Hematopoietic multipotent progenitor cell treated with erythropoietin and hydrocortisone succinate and interleukin-3 and kit ligand, for 8 days (in vitro differentiated cells): ENCODE results near the gene TULP3.

ENCODE experiments used
- DNase-seq: peaks from one replicate; pipeline ENCODE4 v3.0.0-alpha.2; 2015

TULP3 gene

GRCh38 chr12:2936301-2936700 is 45.6 kb downstream of the TULP3 start:
- DNase-seq, result no peak

- DNase-seq, result no peak
Measured at GRCh38 chr12:2937500-2937899, 46.8 kb downstream of the TULP3 start.

- DNase-seq, result no peak
Measured at GRCh38 chr12:2939191-2939590, 48.5 kb downstream of the TULP3 start.

- DNase-seq, result no peak
Measured at GRCh38 chr12:2940564-2940963, 49.9 kb downstream of the TULP3 start.

- no peak for DNase-seq
Measured at GRCh38 chr12:2941524-2941923, 50.8 kb downstream of the TULP3 start.

GRCh38 chr12:2944401-2945047 is 53.8 kb downstream of the TULP3 start:
- DNase-seq, result peak; percentile 44

- no peak for DNase-seq
Measured at GRCh38 chr12:2949411-2949810, 58.7 kb downstream of the TULP3 start.

GRCh38 chr12:2955888-2956287 is 65.2 kb downstream of the TULP3 start:
- no peak for DNase-seq

GRCh38 chr12:2957816-2958431 is 67.2 kb downstream of the TULP3 start:
- DNase-seq, result no peak

GRCh38 chr12:2958432-2959191 is 67.9 kb downstream of the TULP3 start:
- DNase-seq, result no peak

GRCh38 chr12:2959192-2959504 is 68.5 kb downstream of the TULP3 start, which contains the start of gene TEAD4:
TEAD4 (plus strand) TSS chr12:2959397.
- no peak for DNase-seq

- no peak for DNase-seq
Measured at GRCh38 chr12:2959505-2960389, 69.1 kb downstream of the TULP3 start.

- DNase-seq, result no peak
Measured at GRCh38 chr12:2960390-2960956, 69.8 kb downstream of the TULP3 start.

- no peak for DNase-seq
Measured at GRCh38 chr12:2960996-2961616, 70.4 kb downstream of the TULP3 start.

GRCh38 chr12:2961705-2962104 is 71.0 kb downstream of the TULP3 start:
- DNase-seq, result no peak

- no peak for DNase-seq
Measured at GRCh38 chr12:2963154-2963759, 72.6 kb downstream of the TULP3 start.

GRCh38 chr12:2963760-2964292 is 73.1 kb downstream of the TULP3 start:
- DNase-seq, result no peak

- DNase-seq, result no peak
Measured at GRCh38 chr12:2967651-2968050, 77.0 kb downstream of the TULP3 start.

GRCh38 chr12:2970744-2971143 is 80.1 kb downstream of the TULP3 start:
- no peak for DNase-seq

- DNase-seq, result no peak
Measured at GRCh38 chr12:2973566-2973965, 82.9 kb downstream of the TULP3 start.

- no peak for DNase-seq
Measured at GRCh38 chr12:2974560-2974971, 83.9 kb downstream of the TULP3 start.

- DNase-seq, result peak; percentile 31
Measured at GRCh38 chr12:2976581-2976996, 85.9 kb downstream of the TULP3 start.
